ENCODE results near the gene MCM6.

GRCh38 chr2:135803278-135803677, 73.0 kb downstream of the MCM6 start:
- no peak for TF ChIP-seq CTCF (conservative IDR thresholded peaks at IDR 0.05; ENCODE audit: low read depth in 2 of 2)
- TF ChIP-seq ETS1 (IDR thresholded peaks at IDR 0.05) = no peak
- no peak for TF ChIP-seq POLR2AphosphoS5 (IDR thresholded peaks at IDR 0.05; ENCODE audit: low read depth)
- TF ChIP-seq JUNB (IDR thresholded peaks at IDR 0.05; ENCODE audit: unreplicated experiment) = no peak
- TF ChIP-seq EZH2phosphoT487 (IDR thresholded peaks at IDR 0.05; ENCODE audit: unreplicated experiment) = no peak
- no peak for TF ChIP-seq CREB1 (CRISPR knock-in tag; IDR thresholded peaks at IDR 0.05; ENCODE audit: low read depth)
- no peak for TF ChIP-seq REST (IDR thresholded peaks at IDR 0.05; ENCODE audit: unreplicated experiment)
- TF ChIP-seq EZH2 (IDR thresholded peaks at IDR 0.05; ENCODE audit: low read depth, unreplicated experiment) = no peak
